Ishikawa (cell line): ENCODE results near the gene CCNL1.

ENCODE experiments used
- CEBPB ChIP-seq: IDR thresholded peaks from 2 replicates; pipeline ENCODE4 v1.6.1; 2012
- CREB1 ChIP-seq: IDR thresholded peaks from 2 replicates; pipeline ENCODE4 v1.6.1; 2012; ENCODE audit warnings: low read depth
- EGR1 ChIP-seq: IDR thresholded peaks from 2 replicates; pipeline ENCODE4 v1.6.1; 2012
- EP300 ChIP-seq: IDR thresholded peaks from 2 replicates; pipeline ENCODE4 v1.6.1; 2012; ENCODE audit warnings: borderline replicate concordance
- FOXM1 ChIP-seq: IDR thresholded peaks from 2 replicates; pipeline ENCODE4 v1.6.1; 2012; ENCODE audit warnings: low read depth, borderline replicate concordance
- NFIC ChIP-seq: IDR thresholded peaks from 2 replicates; pipeline ENCODE4 v1.6.1; 2012
- RAD21 ChIP-seq: IDR thresholded peaks from 2 replicates; pipeline ENCODE4 v1.6.1; 2012; ENCODE audit warnings: low read depth
- TAF1 ChIP-seq: IDR thresholded peaks from 2 replicates; pipeline ENCODE4 v1.6.1; 2012; ENCODE audit warnings: low read depth, mild to moderate bottlenecking
- TCF12 ChIP-seq: IDR thresholded peaks from 2 replicates; pipeline ENCODE4 v1.6.1; 2012; ENCODE audit warnings: low read depth
- TEAD4 ChIP-seq: IDR thresholded peaks from 2 replicates; pipeline ENCODE4 v1.6.1; 2012
- YY1 ChIP-seq: IDR thresholded peaks from 2 replicates; pipeline ENCODE4 v1.6.1; 2012; ENCODE audit warnings: low read depth
- ZBTB7A ChIP-seq: IDR thresholded peaks from 2 replicates; pipeline ENCODE4 v1.6.1; 2012; ENCODE audit warnings: low read depth
- TF ChIP-seq, protein P1 (sequence below): IDR thresholded peaks from 2 replicates; pipeline ENCODE4 v1.6.1; 2012; ENCODE audit warnings: low read depth, mild to moderate bottlenecking
- TF ChIP-seq, protein P2 (sequence below): IDR thresholded peaks from 2 replicates; pipeline ENCODE4 v1.6.1; 2012
- TF ChIP-seq, protein P3 (sequence below): IDR thresholded peaks from 2 replicates; pipeline ENCODE4 v1.6.1; 2012

The CCNL1 gene

DNA sequence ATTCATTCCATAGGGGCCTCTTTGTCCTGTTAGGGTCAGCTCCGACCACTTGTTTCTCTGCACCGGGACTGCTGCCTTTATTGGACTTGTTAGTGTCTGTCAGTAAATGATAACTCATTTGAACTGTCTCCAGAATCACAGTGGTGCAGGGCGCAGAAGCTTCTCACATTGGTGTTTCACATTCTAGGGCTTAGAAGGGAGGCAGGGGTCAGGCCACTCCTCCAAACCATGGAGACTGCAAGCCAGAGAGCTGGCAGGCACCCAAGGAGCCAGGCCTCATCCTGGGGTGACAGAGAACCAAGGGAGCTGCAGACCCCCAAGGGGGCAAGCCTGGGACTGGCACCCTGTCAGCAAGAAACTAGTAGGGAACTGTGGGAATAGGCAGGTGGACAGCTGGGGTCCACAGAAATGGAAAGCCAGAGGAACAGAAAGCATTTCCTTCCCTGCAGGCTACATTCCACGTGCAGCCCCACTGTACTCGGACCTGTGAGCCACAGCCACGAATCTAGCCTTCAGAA is 49.1 kb downstream of the CCNL1 start:
- TF ChIP-seq TAF1: no peak
- TF ChIP-seq, protein P1, sequence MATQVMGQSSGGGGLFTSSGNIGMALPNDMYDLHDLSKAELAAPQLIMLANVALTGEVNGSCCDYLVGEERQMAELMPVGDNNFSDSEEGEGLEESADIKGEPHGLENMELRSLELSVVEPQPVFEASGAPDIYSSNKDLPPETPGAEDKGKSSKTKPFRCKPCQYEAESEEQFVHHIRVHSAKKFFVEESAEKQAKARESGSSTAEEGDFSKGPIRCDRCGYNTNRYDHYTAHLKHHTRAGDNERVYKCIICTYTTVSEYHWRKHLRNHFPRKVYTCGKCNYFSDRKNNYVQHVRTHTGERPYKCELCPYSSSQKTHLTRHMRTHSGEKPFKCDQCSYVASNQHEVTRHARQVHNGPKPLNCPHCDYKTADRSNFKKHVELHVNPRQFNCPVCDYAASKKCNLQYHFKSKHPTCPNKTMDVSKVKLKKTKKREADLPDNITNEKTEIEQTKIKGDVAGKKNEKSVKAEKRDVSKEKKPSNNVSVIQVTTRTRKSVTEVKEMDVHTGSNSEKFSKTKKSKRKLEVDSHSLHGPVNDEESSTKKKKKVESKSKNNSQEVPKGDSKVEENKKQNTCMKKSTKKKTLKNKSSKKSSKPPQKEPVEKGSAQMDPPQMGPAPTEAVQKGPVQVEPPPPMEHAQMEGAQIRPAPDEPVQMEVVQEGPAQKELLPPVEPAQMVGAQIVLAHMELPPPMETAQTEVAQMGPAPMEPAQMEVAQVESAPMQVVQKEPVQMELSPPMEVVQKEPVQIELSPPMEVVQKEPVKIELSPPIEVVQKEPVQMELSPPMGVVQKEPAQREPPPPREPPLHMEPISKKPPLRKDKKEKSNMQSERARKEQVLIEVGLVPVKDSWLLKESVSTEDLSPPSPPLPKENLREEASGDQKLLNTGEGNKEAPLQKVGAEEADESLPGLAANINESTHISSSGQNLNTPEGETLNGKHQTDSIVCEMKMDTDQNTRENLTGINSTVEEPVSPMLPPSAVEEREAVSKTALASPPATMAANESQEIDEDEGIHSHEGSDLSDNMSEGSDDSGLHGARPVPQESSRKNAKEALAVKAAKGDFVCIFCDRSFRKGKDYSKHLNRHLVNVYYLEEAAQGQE: no peak
- no peak for TF ChIP-seq TCF12
- no peak for TF ChIP-seq RAD21
- TF ChIP-seq, protein P2, sequence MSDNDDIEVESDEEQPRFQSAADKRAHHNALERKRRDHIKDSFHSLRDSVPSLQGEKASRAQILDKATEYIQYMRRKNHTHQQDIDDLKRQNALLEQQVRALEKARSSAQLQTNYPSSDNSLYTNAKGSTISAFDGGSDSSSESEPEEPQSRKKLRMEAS: no peak
- TF ChIP-seq, protein P3, sequence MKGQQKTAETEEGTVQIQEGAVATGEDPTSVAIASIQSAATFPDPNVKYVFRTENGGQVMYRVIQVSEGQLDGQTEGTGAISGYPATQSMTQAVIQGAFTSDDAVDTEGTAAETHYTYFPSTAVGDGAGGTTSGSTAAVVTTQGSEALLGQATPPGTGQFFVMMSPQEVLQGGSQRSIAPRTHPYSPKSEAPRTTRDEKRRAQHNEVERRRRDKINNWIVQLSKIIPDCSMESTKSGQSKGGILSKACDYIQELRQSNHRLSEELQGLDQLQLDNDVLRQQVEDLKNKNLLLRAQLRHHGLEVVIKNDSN: no peak
- no peak for TF ChIP-seq TEAD4
- no peak for TF ChIP-seq NFIC
- TF ChIP-seq EP300: no peak
- no peak for TF ChIP-seq YY1
- no peak for TF ChIP-seq FOXM1
- no peak for TF ChIP-seq ZBTB7A
- no peak for TF ChIP-seq EGR1

DNA sequence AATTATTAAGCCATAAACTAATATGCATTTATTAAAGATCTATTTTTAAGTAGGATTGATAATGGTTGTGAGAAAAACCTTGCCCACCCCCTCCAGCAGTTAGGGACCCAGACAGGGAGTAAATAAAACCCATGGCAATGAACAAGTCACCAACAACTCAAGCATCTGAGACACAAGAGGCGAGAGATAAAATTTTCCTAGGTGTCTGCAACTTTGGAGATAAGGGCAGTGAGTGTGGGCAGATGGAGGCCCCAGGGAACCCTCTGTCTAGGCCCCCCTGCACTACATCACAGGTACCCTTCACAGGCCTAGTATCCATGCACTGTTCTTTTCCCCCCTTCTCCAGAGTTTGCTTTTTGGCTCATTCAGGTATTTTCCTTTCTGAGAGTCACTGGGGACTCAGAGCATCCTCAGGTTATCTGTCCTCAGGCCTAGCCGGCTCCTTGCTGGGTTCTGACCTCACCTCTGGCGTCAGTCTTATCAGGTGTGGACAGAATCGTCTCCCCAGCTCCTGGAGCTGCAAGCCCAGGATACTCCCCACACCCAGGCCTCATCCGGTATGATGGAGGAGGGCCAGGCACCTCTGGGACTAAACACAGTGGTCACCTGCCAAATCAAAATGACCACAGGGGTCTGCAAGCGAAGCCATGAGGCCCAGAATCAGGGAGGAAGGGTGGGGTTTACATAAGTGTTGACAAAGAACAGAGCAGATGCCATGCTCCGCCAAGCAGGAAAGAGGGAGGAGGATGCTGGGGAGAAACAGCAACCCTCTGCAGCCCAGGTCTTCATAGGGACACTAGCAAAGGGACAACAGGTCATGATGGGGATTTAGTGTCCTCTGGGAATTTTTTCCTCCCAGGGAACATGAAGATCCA is 50.4 kb downstream of the CCNL1 start:
- TF ChIP-seq FOXM1: no peak
- TF ChIP-seq ZBTB7A: no peak
- TF ChIP-seq CEBPB: no peak
- TF ChIP-seq RAD21: no peak
- no peak for TF ChIP-seq TEAD4
- TF ChIP-seq NFIC: no peak
- TF ChIP-seq CREB1: no peak
- no peak for TF ChIP-seq TAF1
- TF ChIP-seq, protein P3: no peak
- TF ChIP-seq TCF12: no peak
- TF ChIP-seq YY1: no peak

DNA sequence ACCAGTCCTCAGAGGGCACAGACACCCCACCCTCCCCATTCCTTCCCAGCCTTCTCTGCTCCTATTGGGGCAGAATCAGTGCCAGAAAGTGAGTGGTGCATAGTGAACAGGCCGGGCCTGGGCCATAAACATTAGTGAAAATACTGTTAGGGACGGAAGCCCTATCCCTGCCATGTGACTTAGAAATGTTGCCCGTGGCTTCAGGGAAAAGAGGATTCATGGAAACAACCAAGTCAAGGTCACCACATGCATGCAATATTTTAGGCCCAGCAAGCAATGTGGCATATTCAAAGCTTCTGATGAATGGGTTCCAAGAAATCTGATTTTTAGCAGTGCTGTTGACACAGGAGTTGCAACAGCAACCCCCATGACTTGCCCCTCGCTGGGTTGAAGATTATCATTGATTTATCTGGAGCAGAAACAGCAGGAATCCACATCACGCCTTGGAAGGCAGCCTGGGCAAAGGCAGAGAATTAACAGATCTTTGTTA is 52.3 kb downstream of the CCNL1 start:
- TF ChIP-seq RAD21: no peak
- TF ChIP-seq, protein P2: no peak
- TF ChIP-seq FOXM1: no peak
- no peak for TF ChIP-seq TEAD4
- TF ChIP-seq EGR1: no peak
- TF ChIP-seq, protein P1: no peak
- TF ChIP-seq TAF1: no peak
- TF ChIP-seq NFIC: no peak

DNA sequence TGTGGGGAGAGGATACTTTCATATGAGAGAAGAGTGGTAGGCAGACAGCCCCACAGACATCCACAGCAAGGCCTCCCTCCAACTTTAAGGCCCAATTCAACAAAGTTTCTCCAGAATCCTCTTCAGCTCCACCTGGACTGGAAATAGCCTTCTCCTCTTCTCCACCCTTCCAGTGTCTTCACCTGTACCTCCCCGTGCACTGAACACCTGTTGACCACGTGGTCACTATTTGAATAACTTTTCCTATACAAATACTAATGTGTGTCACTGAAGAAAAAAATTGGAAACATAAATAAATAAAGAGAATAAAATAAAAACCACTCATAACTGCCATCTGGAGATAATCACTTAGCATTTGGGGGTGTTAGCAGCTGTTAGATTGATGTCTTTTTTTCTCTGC is 52.9 kb downstream of the CCNL1 start:
- TF ChIP-seq TEAD4 (no peak), FOXM1 (no peak), TCF12 (no peak), EGR1 (no peak), CREB1 (no peak), ZBTB7A (no peak), RAD21 (no peak), TAF1 (no peak), EP300 (no peak), CEBPB (no peak), NFIC (no peak), YY1 (no peak)
- TF ChIP-seq, protein P1: no peak
- TF ChIP-seq, protein P2: no peak
- TF ChIP-seq, protein P3: no peak
